OCI-LY7 (cell line): ENCODE measurements around the gene NCAM2. TPM values are rescaled to one million over a fixed set of nuclear protein-coding genes. Genes with fewer than 3 reads are reported as not detected.

Experiments
- BruUV-seq: library from RNA; stranded (reverse); fragments of 400-500 nt; replicated peaks from 2 replicates; lab custom pipeline; 2021; lab: Mats Ljungman, UMichigan
- CTCF ChIA-PET: fragments of 300-600 bp; sonication (Branson Sonifier 250); formaldehyde crosslinking; loops from one replicate; lab custom pipeline; 2022; ENCODE audit warnings: antibody characterized with exemption; ENCODE audit not compliant: unreplicated experiment; lab: Charles Lee
- POLR2A ChIA-PET: fragments of 300-600 bp; sonication (Branson Sonifier 250); formaldehyde crosslinking; loops from one replicate; lab custom pipeline; 2022; ENCODE audit warnings: antibody characterized with exemption; lab: Charles Lee
- DNase-seq: peaks from one replicate; pipeline ENCODE4 v3.0.0-alpha.2; 2015; ENCODE audit warnings: low spot score
- H2AFZ ChIP-seq: fragments of 200-600 bp; sonication (generic), shearing (Covaris generic); 2 replicates; pipeline ENCODE4 v1.6.1; 2014; ENCODE audit warnings: mild to moderate bottlenecking, antibody characterized with exemption, low read length, moderate library complexity
- H3K27ac ChIP-seq: fragments of 200-600 bp; sonication (generic); 2 replicates; pipeline ENCODE4 v1.5.1; 2014; ENCODE audit warnings: mixed run types, low read depth, mild to moderate bottlenecking, moderate library complexity, low read length, inconsistent platforms; ENCODE audit not compliant: poor library complexity, severe bottlenecking
- H3K36me3 ChIP-seq: fragments of 200-600 bp; sonication (generic); 2 replicates; pipeline ENCODE4 v1.6.1; 2014; ENCODE audit warnings: mild to moderate bottlenecking, antibody characterized with exemption, low read length, moderate library complexity, mixed read lengths; ENCODE audit not compliant: insufficient read depth
- H3K4me1 ChIP-seq: fragments of 200-600 bp; sonication (generic); 2 replicates; pipeline ENCODE4 v1.5.1; 2014; ENCODE audit warnings: mild to moderate bottlenecking, low read length; ENCODE audit not compliant: insufficient read depth, poor library complexity, severe bottlenecking
- H3K4me2 ChIP-seq: fragments of 200-600 bp; sonication (generic); 2 replicates; pipeline ENCODE4 v1.6.1; 2014; ENCODE audit warnings: mild to moderate bottlenecking, low read length
- H3K4me3 ChIP-seq: fragments of 200-600 bp; sonication (generic); 2 replicates; pipeline ENCODE4 v1.5.1; 2014; ENCODE audit warnings: mild to moderate bottlenecking, low read depth, low read length; ENCODE audit not compliant: poor library complexity, severe bottlenecking
- H3K79me2 ChIP-seq: fragments of 200-600 bp; sonication (generic); 2 replicates; pipeline ENCODE4 v1.6.1; 2016; ENCODE audit warnings: low read depth, mild to moderate bottlenecking, low read length, moderate library complexity, mixed read lengths; ENCODE audit not compliant: insufficient read depth
- H3K9me2 ChIP-seq: fragments of 200-600 bp; sonication (generic); 2 replicates; pipeline ENCODE4 v1.6.1; 2016; ENCODE audit warnings: mild to moderate bottlenecking, low read length, mixed read lengths; ENCODE audit not compliant: insufficient read depth
- H3K9me3 ChIP-seq: fragments of 200-600 bp; sonication (generic); 2 replicates; pipeline ENCODE4 v1.6.1; 2014; ENCODE audit warnings: mild to moderate bottlenecking, mixed run types, low read length, mixed read lengths
- H4K20me1 ChIP-seq: fragments of 200-600 bp; sonication (generic); 2 replicates; pipeline ENCODE4 v1.6.1; 2014; ENCODE audit warnings: mild to moderate bottlenecking, antibody characterized with exemption, low read length, moderate library complexity, mixed read lengths; ENCODE audit not compliant: insufficient read depth
- CTCF ChIP-seq: fragments of 200-600 bp; sonication (generic); conservative IDR thresholded peaks from 2 replicates; pipeline ENCODE4 v1.5.1; 2014; ENCODE audit warnings: mild to moderate bottlenecking, antibody characterized with exemption, low read length, moderate library complexity, mixed read lengths
- EZH2phosphoT487 ChIP-seq: fragments of 200-600 bp; sonication (generic); IDR thresholded peaks from 2 replicates; pipeline ENCODE4 v1.6.1; 2018; ENCODE audit warnings: low read depth, borderline replicate concordance, mild to moderate bottlenecking, mixed run types, antibody characterized with exemption, low read length, moderate library complexity, mixed read lengths
- intact Hi-C: fragments of 100-400 bp; cut with micrococcal nuclease; formaldehyde crosslinking; loops from one replicate; pipeline ENCODE4 v1.10.0; 2022; ENCODE audit not compliant: unreplicated experiment
- total RNA-seq, 2 experiments: library from RNA; depleted of rRNA in 1 of 2; stranded (reverse); fragments of >200 nt in 1 of 2; shearing (Covaris generic) in 1 of 2; gene quantifications; 2 replicates each; pipeline ENCODE4 v1.2.3, GENCODE V29; 2014 to 2022

Gene NCAM2
- total RNA-seq, 2 experiments from 2014 or later, result not detected

- H3K4me3 ChIP-seq, result no peak overlapping the region
- H3K36me3 ChIP-seq, result no peaks in the 10 kb centered on the region
- peaks cover 25% of the 10 kb centered on the region for H3K9me3 ChIP-seq
- POLR2A ChIA-PET, result no interaction called here
- no peak for TF ChIP-seq EZH2phosphoT487
- TF ChIP-seq CTCF, result no peak
- BruUV-seq, result no TSS peak
- no peaks in the 10 kb centered on the region for H3K4me1 ChIP-seq
- H4K20me1 ChIP-seq, result no peaks in the 10 kb centered on the region
- intact Hi-C loops, result no loop called here
- no peaks in the 10 kb centered on the region for H3K9me2 ChIP-seq
- CTCF ChIA-PET, result no interaction called here
- H2AFZ ChIP-seq, result no peak overlapping the region
- no peak for DNase-seq
- no peak overlapping the region for H3K27ac ChIP-seq
- H3K79me2 ChIP-seq, result no peaks in the 10 kb centered on the region
- no peak overlapping the region for H3K4me2 ChIP-seq
These were observed 270.7 kb downstream of the NCAM2 start for GRCh38 chr21:21268885-21269284.

DNA sequence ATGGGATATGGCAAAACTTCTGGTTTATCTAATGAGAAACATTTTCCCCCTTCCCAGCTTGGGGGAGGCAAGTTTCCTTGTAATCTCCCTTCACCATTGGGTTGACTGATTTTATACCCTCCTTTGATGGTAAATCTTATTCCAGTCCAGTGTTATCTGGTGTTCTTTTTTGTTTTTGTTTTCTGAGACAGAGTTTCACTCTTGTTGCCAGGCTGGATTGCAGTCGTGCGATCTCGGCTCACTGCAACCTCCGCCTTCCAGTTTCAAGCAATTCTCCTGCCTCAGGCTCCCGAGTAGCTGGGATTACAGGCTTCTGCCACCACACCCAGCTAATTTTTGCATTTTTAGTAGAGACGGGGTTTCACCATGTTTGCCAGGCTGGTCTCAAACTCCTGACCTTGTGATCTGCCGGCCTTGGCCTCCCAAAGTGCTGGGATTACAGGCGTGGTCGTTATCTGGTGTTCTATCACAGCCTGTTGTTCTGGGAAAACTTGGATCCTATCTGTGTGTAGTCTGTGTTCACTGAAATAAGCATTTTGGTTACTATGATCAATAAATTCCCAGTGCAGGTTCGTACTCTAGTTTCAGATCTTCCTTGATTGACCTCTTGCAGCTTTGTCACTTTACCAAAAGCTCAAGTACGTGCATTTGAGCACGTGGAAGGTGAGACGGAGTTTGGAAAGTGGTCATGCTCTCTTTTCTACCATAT lies 281.1 kb downstream of the NCAM2 start:
- Histone ChIP-seq H3K4me1 (no peaks in the 10 kb centered on the region), H3K27ac (no peak overlapping the region), H3K9me3 (peaks cover 12% of the 10 kb centered on the region; the same call in 1 of the 2 replicates), H3K79me2 (no peaks in the 10 kb centered on the region), H3K36me3 (no peaks in the 10 kb centered on the region), H3K9me2 (no peaks in the 10 kb centered on the region), H4K20me1 (no peaks in the 10 kb centered on the region), H2AFZ (no peak overlapping the region), H3K4me3 (no peak overlapping the region), H3K4me2 (no peak overlapping the region)
- no peak for TF ChIP-seq EZH2phosphoT487
- no peak for TF ChIP-seq CTCF
- BruUV-seq, result no TSS peak
- no peak for DNase-seq
- intact Hi-C loops, result no loop called here
- POLR2A ChIA-PET, result interaction anchor here (0.5 kb wide), 1 partner anchor 799 kb away, joined by 3 read pairs; no protein-coding TSS in a partner anchor
- CTCF ChIA-PET, result no interaction called here

GRCh38 chr21:21283810-21284209 lies 285.6 kb downstream of the NCAM2 start:
- no peak for TF ChIP-seq EZH2phosphoT487
- no peak for TF ChIP-seq CTCF
- no TSS peak for BruUV-seq
- CTCF ChIA-PET, result no interaction called here

More at GRCh38 chr21:21283810-21284209, 285.6 kb downstream of the NCAM2 start:
- no peaks in the 10 kb centered on the region for H3K36me3 ChIP-seq
- no peak overlapping the region for H3K4me2 ChIP-seq
- H3K9me3 ChIP-seq, result peaks cover 11% of the 10 kb centered on the region; the same call in 1 of the 2 replicates
- no peak overlapping the region for H3K4me3 ChIP-seq
- no peaks in the 10 kb centered on the region for H4K20me1 ChIP-seq
- POLR2A ChIA-PET, result no interaction called here
- no peaks in the 10 kb centered on the region for H3K79me2 ChIP-seq
- DNase-seq, result no peak
- no peaks in the 10 kb centered on the region for H3K4me1 ChIP-seq
- no peak overlapping the region for H3K27ac ChIP-seq
- no peaks in the 10 kb centered on the region for H3K9me2 ChIP-seq
- intact Hi-C loops, result no loop called here
- no peak overlapping the region for H2AFZ ChIP-seq
